Measurements from ENCODE around the gene ARRDC3. TPM values are rescaled to one million over a fixed set of nuclear protein-coding genes. Genes with fewer than 3 reads are reported as not detected.

The ARRDC3 gene, protein sequence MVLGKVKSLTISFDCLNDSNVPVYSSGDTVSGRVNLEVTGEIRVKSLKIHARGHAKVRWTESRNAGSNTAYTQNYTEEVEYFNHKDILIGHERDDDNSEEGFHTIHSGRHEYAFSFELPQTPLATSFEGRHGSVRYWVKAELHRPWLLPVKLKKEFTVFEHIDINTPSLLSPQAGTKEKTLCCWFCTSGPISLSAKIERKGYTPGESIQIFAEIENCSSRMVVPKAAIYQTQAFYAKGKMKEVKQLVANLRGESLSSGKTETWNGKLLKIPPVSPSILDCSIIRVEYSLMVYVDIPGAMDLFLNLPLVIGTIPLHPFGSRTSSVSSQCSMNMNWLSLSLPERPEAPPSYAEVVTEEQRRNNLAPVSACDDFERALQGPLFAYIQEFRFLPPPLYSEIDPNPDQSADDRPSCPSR
- total RNA-seq: 10 to 100 TPM; 41.3 to 92.0 (median 61.8) TPM

DNA sequence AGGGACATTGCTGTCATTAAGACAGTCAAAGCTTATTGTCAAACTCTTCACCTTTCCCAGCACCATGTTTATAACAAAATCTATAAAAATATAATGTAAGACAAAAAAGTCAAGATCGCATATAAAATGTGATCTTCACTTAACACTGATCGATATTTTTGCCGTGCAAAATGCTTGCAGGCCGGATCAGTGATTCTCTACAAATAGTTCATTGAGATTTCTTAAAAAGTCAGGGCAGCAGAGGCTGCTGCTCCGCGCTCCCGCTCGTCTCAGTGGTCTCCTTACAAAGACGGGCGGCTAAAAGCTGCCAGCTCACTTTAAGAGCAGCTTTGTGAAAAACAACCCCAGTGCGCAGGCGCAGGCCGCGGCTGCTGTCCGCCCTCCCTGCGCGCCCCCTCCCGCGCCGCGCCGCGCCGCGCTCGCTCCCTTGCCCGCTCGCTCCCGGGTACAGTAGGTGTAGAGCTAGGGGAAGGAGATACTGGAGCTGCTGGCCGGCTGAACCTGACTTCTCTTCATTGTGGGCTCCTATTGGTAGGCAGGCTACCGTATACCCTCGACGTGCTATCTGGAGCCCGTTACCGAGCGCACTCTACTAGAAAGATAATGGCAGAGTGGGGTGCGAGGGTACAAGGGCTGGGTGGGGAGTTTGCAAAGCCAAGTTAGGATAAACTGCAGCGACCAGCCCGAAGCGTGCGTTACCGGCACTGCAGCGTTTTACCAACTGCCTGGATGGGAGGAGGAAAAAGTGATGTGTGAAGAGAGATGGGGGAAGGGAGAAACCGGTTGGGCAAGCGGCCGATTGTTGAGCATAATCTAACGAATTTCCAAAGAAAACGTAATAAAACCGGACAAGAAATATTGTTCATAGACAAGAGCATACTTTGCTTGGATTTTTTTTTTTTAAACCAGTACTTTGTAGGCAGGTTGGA is at the start of gene ARRDC3:
TSS of gene ARRDC3 (minus strand) at position 291 of the 929 bp plus-strand sequence. CDS start at position 66, 225 bp downstream.
- TF ChIP-seq, protein P1, sequence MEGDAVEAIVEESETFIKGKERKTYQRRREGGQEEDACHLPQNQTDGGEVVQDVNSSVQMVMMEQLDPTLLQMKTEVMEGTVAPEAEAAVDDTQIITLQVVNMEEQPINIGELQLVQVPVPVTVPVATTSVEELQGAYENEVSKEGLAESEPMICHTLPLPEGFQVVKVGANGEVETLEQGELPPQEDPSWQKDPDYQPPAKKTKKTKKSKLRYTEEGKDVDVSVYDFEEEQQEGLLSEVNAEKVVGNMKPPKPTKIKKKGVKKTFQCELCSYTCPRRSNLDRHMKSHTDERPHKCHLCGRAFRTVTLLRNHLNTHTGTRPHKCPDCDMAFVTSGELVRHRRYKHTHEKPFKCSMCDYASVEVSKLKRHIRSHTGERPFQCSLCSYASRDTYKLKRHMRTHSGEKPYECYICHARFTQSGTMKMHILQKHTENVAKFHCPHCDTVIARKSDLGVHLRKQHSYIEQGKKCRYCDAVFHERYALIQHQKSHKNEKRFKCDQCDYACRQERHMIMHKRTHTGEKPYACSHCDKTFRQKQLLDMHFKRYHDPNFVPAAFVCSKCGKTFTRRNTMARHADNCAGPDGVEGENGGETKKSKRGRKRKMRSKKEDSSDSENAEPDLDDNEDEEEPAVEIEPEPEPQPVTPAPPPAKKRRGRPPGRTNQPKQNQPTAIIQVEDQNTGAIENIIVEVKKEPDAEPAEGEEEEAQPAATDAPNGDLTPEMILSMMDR (IDR thresholded peaks at IDR 0.05; ENCODE audit: low read depth): no peak

DNA sequence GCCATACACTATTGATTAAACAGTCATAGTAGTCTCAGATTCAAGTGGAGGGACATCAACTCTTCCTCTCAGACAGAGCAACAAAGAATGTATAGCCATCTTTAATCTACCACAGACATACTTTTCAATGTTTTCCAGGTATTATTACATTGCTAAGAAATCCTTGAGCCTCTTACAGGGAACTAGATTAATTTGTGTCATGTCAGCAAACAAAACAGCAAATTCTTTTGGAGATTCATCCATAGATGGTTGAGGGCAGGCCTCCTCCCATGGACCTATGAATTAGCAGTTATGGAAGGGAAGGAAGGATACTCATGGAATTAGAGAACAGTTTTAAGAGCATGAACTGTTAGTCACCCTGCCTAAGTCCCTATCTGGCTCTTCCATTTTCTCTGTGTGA is 47.8 kb upstream of the ARRDC3 start:
- TF ChIP-seq, protein P1 (IDR thresholded peaks at IDR 0.05; ENCODE audit: low read depth): no peak

DNA sequence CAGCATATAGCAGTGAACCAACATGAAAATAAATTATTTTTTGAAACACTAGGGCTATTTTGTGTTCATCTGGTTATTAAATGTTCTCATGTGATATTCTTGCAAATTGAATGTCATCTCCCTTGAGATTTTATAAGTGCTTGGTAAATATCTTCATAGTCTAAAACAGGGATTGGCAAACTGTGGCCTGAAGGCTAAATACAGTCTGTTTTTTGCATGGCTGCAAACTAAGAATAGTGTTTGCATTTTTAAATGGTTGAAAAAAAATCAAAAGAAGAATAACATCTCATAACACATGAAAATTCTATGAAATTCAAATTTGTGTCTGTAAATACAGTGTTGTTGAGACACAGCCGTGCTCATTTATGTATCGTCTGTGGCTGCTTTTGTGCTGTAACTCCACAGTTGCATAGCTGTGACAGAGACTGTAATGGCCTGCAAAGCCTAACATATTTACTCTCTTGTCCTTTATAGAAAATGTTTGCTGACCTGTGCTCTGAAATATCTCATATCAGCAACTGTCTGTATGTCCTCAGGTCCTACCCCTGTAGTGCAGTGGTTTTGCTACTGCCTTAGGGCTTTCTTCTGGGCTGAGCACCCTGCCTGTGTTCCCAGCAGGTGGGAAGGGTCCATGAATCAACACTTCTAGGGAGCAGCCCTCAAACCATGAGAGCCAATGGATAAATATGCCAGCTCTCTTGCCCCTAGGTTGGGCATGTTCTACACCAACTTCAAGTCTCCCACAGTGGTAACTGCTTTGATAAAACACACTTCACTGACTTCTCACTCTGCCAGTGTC is 41.7 kb upstream of the ARRDC3 start:
- TF ChIP-seq, protein P1 (IDR thresholded peaks at IDR 0.05; ENCODE audit: low read depth): no peak

DNA sequence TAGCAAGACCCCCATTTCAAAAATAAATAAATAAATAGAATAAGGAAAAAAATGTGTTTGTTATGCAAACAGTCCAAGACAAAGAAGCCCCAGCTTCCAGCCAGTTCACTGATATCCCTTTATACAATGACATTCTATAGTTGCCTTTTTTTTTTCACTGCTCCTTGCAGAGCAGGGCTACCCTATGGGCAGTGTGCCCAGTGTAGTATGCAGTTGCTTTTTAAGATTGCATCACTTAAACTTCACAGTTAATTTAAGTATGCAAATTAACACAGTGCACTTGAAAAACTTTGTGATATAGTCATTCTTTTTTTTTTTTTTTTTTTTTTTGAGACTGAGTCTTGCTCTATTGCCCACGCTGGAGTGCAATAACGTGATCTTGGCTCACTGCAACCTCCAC is 40.8 kb upstream of the ARRDC3 start:
- TF ChIP-seq, protein P1 (IDR thresholded peaks at IDR 0.05; ENCODE audit: low read depth): no peak

DNA sequence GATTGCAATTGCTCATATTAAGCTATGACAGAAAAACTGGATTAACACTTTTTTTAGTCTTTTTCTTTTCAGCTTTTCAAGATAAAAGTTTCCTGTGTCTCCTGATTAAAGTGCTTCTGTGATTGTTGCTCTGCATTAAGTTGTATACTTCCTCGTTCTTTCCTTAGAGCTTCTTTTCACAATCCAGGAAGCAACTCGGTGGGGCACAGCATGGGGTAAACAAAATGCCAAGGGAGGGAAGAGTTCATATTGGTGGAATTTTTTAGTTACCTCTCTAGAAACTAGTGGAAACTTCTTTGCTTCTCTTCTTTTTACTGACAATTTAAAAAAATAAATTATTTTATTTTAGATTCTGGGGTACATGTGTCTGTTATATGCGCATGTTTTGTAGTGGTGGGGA is 37.8 kb upstream of the ARRDC3 start:
- TF ChIP-seq, protein P1 (IDR thresholded peaks at IDR 0.05; ENCODE audit: low read depth): no peak

DNA sequence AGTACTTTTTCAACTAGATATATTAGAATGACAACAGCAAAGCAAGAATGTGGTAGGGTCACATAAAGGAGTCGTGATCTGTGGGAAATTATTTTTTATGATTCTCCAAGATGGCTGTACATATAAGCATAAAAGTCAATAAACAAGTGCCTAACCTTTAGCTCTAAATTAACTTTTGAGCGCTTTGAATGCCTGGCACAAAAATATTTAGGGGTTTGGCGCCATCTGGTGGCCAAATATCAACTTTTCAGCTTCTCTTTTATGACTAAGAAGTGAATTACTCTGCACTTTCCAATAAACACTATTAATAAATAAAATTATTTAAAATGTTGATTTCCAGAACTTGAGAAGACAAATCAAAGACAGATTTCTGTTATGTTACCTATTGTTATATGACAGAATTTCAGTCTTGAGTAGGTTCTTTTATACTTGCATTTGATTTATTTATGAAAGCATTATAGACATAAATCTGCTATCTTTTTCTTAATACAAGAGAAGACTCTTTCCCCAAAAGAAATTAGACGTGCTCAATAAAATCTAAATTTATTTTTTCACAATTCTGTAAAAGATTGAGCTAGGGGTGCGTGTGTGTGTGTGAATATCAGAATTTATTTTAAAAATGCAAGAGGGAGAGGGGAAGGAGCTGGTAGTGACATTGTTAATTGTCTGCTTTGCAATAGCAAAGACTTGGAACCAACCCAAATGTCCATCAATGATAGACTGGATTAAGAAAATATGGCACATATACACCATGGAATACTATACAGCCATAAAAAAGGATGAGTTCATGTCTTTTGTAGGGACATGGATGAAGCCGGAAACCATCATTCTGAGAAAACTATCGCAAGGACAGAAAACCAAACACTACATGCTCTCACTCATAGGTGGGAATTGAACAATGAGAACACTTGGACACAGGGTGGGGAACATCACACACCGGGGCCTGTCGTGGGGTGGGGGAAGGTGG is 36.7 kb upstream of the ARRDC3 start:
- TF ChIP-seq, protein P1 (IDR thresholded peaks at IDR 0.05; ENCODE audit: low read depth): no peak

All from subcutaneous adipose tissue (tissue), 4 donors.